Prostate gland (tissue), 2 donors: ENCODE measurements around the gene ARMC12. TPM values are rescaled to one million over a fixed set of nuclear protein-coding genes. Genes with fewer than 3 reads are reported as not detected.
"Not testable (repeated sequence)": the region's sequence is repeated elsewhere in the genome, so short reads cannot be mapped to it uniquely, and the experiment has no call there.

Experiments
- DNase-seq: peaks from one replicate; pipeline ENCODE4 v3.0.0-alpha.2; 2019; ENCODE audit warnings: low spot score
- H3K27ac ChIP-seq, 2 donors: fragments of 200-600 bp; sonication (generic); 2 replicates each; pipeline ENCODE4 v1.5.1; 2017 to 2019
- H3K27me3 ChIP-seq: fragments of 200-600 bp; sonication (generic); replicated peaks from 2 replicates; pipeline ENCODE4 v1.5.1; 2019; ENCODE audit not compliant: insufficient read depth
- H3K36me3 ChIP-seq, 2 donors: fragments of 200-600 bp; sonication (generic); 1 replicate in 1 of 2; 2 replicates in 1 of 2; pipeline versions ENCODE4 v1.5.1 to v1.8.1; 2017 to 2019
- H3K4me1 ChIP-seq: fragments of 200-600 bp; sonication (generic); replicated peaks from 2 replicates; pipeline ENCODE4 v1.5.1; 2019
- H3K4me3 ChIP-seq, 2 donors: fragments of 200-600 bp; sonication (generic); 2 replicates each; pipeline ENCODE4 v1.5.1; 2017 to 2019
- H3K9me3 ChIP-seq: fragments of 200-600 bp; sonication (generic); 2 replicates; pipeline ENCODE4 v1.5.1; 2017
- CTCF ChIP-seq, 4 experiments: fragments of 200-600 bp in 2 of 4; fragments of 450-650 bp in 2 of 4; sonication (generic) in 2 of 4; IDR thresholded peaks; 1 replicate in 3 of 4; 2 replicates in 1 of 4; pipeline ENCODE4 v1.5.1; 2016 to 2019; ENCODE audit warnings: antibody characterized with exemption in 4 of 4, mild to moderate bottlenecking in 2 of 4, moderate library complexity in 2 of 4
- POLR2A ChIP-seq: fragments of 450-650 bp; IDR thresholded peaks from one replicate; pipeline ENCODE4 v1.6.1; 2016; ENCODE audit warnings: antibody characterized with exemption, mild to moderate bottlenecking
- POLR2AphosphoS5 ChIP-seq: sonication (generic); formaldehyde crosslinking; IDR thresholded peaks from one replicate; pipeline ENCODE4 v1.6.1; 2017; ENCODE audit warnings: antibody characterized with exemption
- WGBS: methylation state at CpG from one replicate; pipeline ENCODE4 v1.1.5; 2018; 5-methylcytosine and 5-hydroxymethylcytosine counted together
- intact Hi-C: fragments of 100-400 bp; cut with DNase I; formaldehyde crosslinking; loops from one replicate; pipeline ENCODE4 v1.14.2; 2022
- total RNA-seq, 2 donors: library from RNA; depleted of rRNA; stranded (reverse); fragments of >200 nt; gene quantifications; one replicate each; pipeline ENCODE4 v1.1.0, GENCODE V29; 2016

The ARMC12 gene
- total RNA-seq, 2 donors from 2014 or later, result 1.7 to 4.4 TPM

- intact Hi-C loops, result no loop called here
- H3K27me3 ChIP-seq, result no peaks in the 10 kb centered on the region
- H3K4me3 ChIP-seq, result no peak overlapping the region
- no peaks in the 10 kb centered on the region for H3K9me3 ChIP-seq
- H3K4me1 ChIP-seq, result peaks cover 15% of the 10 kb centered on the region
- TF ChIP-seq CTCF (IDR thresholded peaks at IDR 0.05) (no peak), POLR2A (no peak), POLR2AphosphoS5 (no peak)
- H3K36me3 ChIP-seq, result no peaks in the 10 kb centered on the region
- 98% methylated on average over 9 of the region's 9 CpGs for WGBS
- DNase-seq, result no peak
- peak overlapping the region; percentile 100 for H3K27ac ChIP-seq
These were observed 46.3 kb upstream of the ARMC12 start for GRCh38 chr6:35690484-35690883.

GRCh38 chr6:35691027-35691824, 45.6 kb upstream of the ARMC12 start:
- DNase-seq, result peak; percentile 92
- Histone ChIP-seq H3K9me3 (no peaks in the 10 kb centered on the region), H3K27me3 (no peaks in the 10 kb centered on the region), H3K27ac (peak overlapping the region; percentile 100), H3K36me3 (no peaks in the 10 kb centered on the region), H3K4me1 (peaks cover 15% of the 10 kb centered on the region), H3K4me3 (no peak overlapping the region)
- intact Hi-C loops, result no loop called here
- WGBS, result 43% methylated on average over 10 of the region's 10 CpGs
- TF ChIP-seq CTCF (IDR thresholded peaks at IDR 0.05) (no peak), POLR2AphosphoS5 (peak; percentile 94)

- H3K36me3 ChIP-seq, result no peaks in the 10 kb centered on the region
- whole genome bisulfite sequencing, result 83% methylated on average over 2 of the region's 2 CpGs
- H3K4me1 ChIP-seq, result peaks cover 12% of the 10 kb centered on the region
- intact Hi-C loops, result no loop called here
- no peak overlapping the region for H3K27ac ChIP-seq
- no peak overlapping the region for H3K4me3 ChIP-seq
- DNase-seq, result no peak
- no peaks in the 10 kb centered on the region for H3K27me3 ChIP-seq
- no peaks in the 10 kb centered on the region for H3K9me3 ChIP-seq
- TF ChIP-seq POLR2AphosphoS5, result no peak
- no peak for TF ChIP-seq POLR2A
- TF ChIP-seq CTCF (IDR thresholded peaks at IDR 0.05), result no peak
These were observed 42.4 kb upstream of the ARMC12 start for GRCh38 chr6:35694462-35694861.

- H3K27ac ChIP-seq, intact Hi-C loops, H3K4me1 ChIP-seq, DNase-seq, H3K36me3 ChIP-seq, H3K4me3 ChIP-seq, H3K27me3 ChIP-seq, H3K9me3 ChIP-seq: not testable (repeated sequence)
- WGBS, result 93% methylated on average over 7 of the region's 7 CpGs
These were observed 38.4 kb upstream of the ARMC12 start for GRCh38 chr6:35698430-35698829.

- no peaks in the 10 kb centered on the region for H3K36me3 ChIP-seq
- no peaks in the 10 kb centered on the region for H3K27me3 ChIP-seq
- no peaks in the 10 kb centered on the region for H3K4me1 ChIP-seq
- no peak for DNase-seq
- intact Hi-C loops, result no loop called here
- H3K9me3 ChIP-seq, result no peaks in the 10 kb centered on the region
- no peak for TF ChIP-seq POLR2AphosphoS5
- TF ChIP-seq CTCF (IDR thresholded peaks at IDR 0.05), result no peak
- TF ChIP-seq POLR2A, result no peak
- no peak overlapping the region for H3K4me3 ChIP-seq
- 91% methylated on average over 3 of the region's 3 CpGs for WGBS
- no peak overlapping the region for H3K27ac ChIP-seq
These were observed 38.0 kb upstream of the ARMC12 start for GRCh38 chr6:35698858-35699257.
